GM18499 (cell line): ENCODE results near the gene CCDC60.

Experiments used
- ATAC-seq: cut with Tn5 transposase; IDR thresholded peaks from one replicate; pipeline ENCODE4 v1.9.1; 2021; ENCODE audit warnings: moderate number of reproducible peaks; ENCODE audit not compliant: insufficient read depth, unreplicated experiment

CCDC60 gene

GRCh38 chr12:119381471-119382235 is 47.1 kb downstream of the CCDC60 start:
- ATAC-seq: no peak

DNA sequence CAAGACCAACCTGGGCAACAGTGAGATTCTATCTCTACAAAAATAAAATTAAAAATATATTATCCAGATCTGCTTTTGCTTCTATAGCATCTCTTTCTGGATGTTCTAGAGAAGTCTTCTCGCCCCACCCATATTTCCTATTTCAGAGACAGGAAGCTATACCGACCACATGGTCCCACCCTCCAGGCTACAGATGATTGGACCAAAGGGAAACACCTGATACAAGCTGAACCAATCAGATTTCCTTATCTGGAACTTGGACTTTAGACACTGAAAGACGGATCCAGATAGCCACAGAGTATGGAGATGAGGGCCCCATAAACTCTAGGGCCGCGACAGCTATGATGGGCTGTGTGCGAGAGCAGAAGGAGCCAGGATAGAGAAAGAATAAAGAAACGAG is 48.7 kb downstream of the CCDC60 start:
- ATAC-seq: no peak

GRCh38 chr12:119384340-119384739 is 49.8 kb downstream of the CCDC60 start:
- no peak for ATAC-seq

DNA sequence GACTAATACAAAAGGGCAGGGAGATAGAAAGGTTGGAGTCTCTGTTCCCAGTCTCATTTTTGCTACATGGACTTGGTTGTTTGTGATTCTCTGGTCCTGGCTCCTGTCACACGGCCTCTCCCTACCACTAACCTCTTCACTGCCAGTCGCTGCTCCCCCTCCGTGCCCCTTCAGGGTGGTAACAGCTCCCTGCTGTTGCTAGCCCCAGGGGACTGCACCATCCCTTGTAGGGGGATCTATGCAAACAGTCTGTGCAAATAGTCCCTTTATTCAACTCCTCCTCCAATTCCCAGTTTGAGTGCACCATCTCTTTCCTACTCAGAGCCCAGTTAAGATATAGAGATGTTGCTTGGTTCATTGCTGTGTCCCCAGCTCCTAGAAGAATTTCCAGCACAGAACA is 51.1 kb downstream of the CCDC60 start:
- ATAC-seq: no peak

DNA sequence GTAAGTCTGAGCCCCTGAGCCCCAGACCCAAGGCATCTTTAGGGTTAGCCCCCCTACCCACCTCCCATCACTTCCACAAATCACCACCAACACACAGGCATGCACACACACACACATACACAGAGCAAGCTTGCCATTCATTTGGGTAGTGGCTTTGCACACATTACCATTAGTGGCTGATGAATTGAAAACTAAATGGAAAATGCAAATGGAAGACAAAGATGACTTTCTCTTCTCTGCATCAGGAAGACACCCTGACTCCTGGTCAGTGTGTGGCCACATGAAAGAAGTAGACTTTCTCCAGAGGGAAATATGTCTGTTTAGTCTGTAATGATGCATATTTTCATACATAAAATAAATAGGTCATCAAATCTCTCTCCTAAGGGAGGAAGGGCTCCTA is 55.2 kb downstream of the CCDC60 start:
- ATAC-seq: no peak

GRCh38 chr12:119391673-119392072 is 57.1 kb downstream of the CCDC60 start:
- no peak for ATAC-seq

DNA sequence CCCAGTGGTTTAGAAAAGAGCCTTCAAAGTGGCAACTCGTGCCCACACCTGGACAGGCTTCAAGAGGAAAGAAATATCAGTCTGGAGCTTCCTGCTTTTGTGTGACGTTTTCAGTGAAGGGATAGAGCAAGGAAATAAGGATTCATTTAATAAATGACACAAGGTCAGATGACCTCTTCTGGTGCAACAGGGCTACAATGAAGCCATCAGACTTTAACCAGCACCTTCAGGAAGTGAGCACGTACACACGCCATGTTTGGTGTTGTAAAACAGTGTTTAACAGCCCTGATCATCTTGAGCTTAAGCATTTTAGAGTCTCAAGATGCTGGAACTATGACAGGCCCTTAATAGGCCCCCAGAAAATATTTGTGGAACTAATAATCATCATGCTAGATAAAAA is 59.1 kb downstream of the CCDC60 start:
- no peak for ATAC-seq

GRCh38 chr12:119397540-119397939 is 63.0 kb downstream of the CCDC60 start:
- ATAC-seq: no peak

GRCh38 chr12:119398190-119398589 is 63.7 kb downstream of the CCDC60 start:
- ATAC-seq: no peak

- ATAC-seq: no peak
Measured at GRCh38 chr12:119399301-119399700, 64.8 kb downstream of the CCDC60 start.

DNA sequence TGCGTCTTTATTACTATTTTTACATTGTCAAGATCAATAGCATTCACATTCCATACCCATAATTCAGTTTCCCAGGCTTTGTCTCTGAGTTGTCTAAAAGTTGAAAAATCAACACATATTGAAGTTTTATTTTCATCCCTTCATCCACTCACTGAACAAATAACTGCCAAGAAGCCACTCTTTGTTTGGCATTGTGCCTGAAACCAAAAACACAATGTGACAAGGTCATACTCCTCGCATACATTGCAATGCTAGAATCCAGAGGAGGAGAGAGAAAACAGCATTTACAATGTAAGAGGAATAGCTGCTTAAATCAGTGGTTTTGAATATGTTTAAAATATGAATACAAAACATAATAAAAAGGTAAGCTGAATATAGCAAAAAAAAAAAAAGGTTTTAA is 71.8 kb downstream of the CCDC60 start:
- ATAC-seq: no peak

GRCh38 chr12:119406811-119407210 is 72.3 kb downstream of the CCDC60 start:
- ATAC-seq: no peak

DNA sequence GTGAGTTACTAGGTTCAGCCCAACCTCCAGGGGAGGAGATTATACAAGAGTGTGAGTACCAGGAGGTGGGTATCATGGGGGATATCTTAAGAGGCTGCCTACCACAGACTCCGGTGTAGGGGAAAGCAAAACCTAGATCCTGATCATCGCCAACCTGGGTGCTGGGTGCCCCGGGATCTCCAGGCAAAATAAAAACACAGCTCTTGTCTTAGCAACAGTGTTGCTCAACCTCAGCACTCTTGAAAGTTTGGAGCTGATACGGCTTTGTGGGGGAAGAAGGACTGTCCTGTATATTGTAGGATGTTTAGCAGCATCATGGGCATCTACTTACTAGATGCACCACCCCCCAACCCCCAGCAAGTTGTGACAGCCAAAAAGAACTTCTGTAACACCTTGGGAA is 74.5 kb downstream of the CCDC60 start:
- ATAC-seq: no peak

DNA sequence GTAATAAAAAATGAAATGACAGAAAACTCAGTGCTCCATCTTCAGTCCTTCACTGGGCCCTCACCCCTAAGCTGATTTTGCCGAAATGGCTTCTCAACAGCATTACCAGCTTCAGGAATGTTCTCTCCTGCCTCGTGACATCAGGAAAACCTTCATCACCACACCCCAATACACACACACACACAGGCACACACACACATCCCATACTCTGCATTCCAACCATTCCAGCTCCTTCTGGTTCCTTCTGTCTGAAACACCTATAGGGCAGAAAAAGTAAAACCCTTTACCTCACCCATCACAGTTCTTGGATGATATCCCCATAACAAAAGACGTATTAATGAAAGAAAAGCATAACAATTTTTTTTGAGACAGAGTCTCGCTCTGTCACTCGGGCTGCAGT is 75.9 kb downstream of the CCDC60 start:
- ATAC-seq: no peak

DNA sequence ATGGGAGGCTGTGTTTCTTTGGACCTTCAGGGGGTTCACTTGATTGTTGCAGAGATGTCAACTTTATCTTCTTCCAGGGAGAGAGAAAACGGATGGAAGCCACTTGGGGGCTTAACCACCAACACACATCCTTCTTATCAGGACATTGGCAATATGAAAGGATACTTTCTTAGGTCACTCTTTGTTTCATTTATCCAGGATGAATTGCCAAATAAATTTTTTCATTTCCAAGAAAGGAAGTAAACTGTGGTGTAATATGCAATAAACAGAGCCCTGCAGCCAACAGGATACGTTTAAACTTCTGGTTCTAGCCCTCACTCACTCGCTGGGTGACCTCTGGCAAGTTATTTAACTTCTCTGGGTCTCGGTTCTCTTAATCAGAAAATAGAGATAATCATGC is 77.8 kb downstream of the CCDC60 start:
- no peak for ATAC-seq

GRCh38 chr12:119412811-119413794 is 78.6 kb downstream of the CCDC60 start:
- no peak for ATAC-seq

DNA sequence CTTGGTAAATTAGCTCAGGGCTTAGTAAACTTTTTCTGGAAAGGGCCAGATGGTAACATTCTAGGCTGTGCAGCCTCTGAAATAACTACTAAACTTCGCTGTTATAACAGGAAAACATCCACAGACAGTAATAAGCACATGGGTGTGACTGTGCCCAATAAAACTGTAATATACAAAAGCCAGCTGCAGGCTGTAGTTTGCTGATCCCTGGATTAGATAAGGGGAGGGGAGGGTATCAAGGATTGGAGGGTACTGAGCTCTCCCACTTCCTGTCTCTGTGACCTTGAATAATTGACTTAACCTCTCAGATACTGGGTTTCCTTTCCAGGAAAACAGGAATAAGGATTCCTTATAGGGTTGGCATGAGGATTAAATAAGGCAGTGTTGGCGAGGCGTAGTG is 81.2 kb downstream of the CCDC60 start:
- ATAC-seq: no peak

DNA sequence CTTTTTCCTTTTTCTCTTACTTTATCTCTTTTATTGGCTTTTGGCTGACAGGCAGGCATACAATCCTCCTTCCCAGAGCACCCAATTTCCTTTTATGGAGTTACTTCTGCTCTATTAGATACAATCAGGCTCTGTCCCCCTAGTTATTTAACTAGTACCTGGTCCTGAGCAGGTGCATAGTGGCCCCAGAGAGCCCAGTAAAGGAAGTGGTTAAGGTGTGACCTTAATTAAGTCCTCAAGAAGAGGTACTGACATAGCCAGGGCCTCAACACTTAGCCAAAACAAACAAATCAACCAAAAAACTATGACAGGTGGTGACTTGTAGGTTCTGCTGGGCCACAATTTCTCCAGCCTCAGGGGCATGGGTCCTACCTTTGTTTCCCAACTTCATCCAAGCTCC is 82.9 kb downstream of the CCDC60 start:
- ATAC-seq: no peak

DNA sequence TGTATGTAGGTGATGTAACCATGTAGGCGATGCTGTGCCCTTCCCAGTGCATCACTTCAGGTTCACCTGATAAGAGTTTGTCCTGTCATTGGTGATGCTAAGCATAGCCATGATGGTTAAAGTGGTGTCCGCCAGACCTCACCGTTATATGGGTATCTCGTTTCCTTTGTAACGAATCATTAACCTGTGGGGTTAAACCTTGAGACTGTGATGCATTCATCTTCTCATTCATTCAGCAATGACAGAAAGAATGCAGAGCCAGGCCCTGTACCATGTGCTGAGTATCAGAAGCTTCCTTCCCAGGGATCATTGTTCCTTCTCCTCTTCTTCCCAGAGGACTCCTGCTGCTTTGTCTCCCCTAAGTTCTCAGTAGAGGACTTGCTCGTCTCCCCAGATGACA is 84.9 kb downstream of the CCDC60 start:
- no peak for ATAC-seq

DNA sequence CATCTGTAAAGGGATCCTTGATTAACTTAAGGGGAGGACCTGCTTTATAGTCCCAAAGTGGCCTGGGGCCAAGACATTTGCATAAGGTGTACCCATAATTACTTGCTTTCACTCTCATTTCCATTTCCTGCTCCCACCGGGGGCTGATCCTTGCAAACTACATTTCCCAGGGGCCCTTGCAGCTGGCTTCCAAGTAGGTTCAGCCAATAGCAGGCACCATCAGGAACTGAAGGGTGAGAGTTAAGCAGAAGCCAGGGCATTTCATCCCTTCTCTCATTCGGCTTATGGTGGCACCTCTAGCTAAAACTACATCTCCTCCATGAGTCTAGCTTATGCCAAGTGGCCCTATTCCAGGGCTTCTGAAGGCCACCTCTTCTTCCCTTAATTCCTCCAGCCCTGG is 88.8 kb downstream of the CCDC60 start:
- ATAC-seq: no peak

DNA sequence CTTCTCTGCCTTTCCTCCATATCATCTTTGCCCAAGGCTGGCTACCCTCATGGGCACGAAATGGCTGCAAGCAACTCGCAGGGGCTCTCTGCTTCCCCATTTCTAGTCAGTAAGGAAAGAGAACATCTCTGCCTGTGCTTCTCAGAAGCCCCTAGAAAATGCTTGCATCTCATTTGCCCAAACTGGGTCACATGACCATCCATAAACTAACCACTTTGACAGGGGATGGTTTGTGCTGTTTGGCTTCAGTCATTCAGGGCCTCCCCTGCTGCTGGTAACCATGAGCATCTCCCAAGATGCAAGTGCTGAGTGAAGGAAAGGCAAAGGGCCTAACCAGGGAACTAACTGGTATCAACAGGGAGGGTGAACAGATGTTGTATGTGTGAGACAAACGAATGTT is 91.1 kb downstream of the CCDC60 start:
- ATAC-seq: no peak
